ENCODE data around the gene SLC9C1. TPM values are rescaled to one million over a fixed set of nuclear protein-coding genes. Genes with fewer than 3 reads are reported as not detected.

SLC9C1 gene
- total and polyA plus RNA-seq, 9 of the 15 experiments (the other 6 are each of a cell fraction or from before 2014, with no cell fraction given), result not detected

GRCh38 chr3:112097378-112097777 lies 196.6 kb downstream of the SLC9C1 start (continued):
- TF ChIP-seq RFX1 (IDR thresholded peaks at IDR 0.05) (no peak), ZC3H4 (CRISPR knock-in tag; IDR thresholded peaks at IDR 0.05; ENCODE audit: borderline replicate concordance) (no peak), PHF20 (IDR thresholded peaks at IDR 0.05; ENCODE audit: partially characterized antibody) (no peak), IRF9 (tag; IDR thresholded peaks at IDR 0.05) (no peak), THAP12 (CRISPR knock-in tag; IDR thresholded peaks at IDR 0.05) (no peak), CREB1 (IDR thresholded peaks at IDR 0.05) (peak; percentile 19; the same call in 1 of the 2 replicates), CREB1 (CRISPR knock-in tag; IDR thresholded peaks at IDR 0.05) (no peak), ATF7 (IDR thresholded peaks at IDR 0.05) (peak; percentile 59), ESRRB (CRISPR knock-in tag; IDR thresholded peaks at IDR 0.05; ENCODE audit: borderline replicate concordance) (no peak), CHD7 (IDR thresholded peaks at IDR 0.05; ENCODE audit: low read depth, low read length) (no peak)
